GM19239 (cell line): ENCODE data around the gene ANTXR1.

Experiments used
- DNase-seq: peaks from one replicate; pipeline ENCODE4 v3.0.0; 2011; ENCODE audit warnings: low spot score; ENCODE audit not compliant: insufficient read length
- FAIRE-seq: peaks from 2 replicates; lab custom pipeline; 2011; peaks lifted over from hg19 to GRCh38; lab: Jason Lieb, UNC

The ANTXR1 gene

GRCh38 chr2:69195706-69196105 is 182.7 kb downstream of the ANTXR1 start:
- no peak for DNase-seq
- FAIRE-seq = no peak

GRCh38 chr2:69196327-69197117 is 183.5 kb downstream of the ANTXR1 start:
- DNase-seq (no peak), FAIRE-seq (no peak)

DNA sequence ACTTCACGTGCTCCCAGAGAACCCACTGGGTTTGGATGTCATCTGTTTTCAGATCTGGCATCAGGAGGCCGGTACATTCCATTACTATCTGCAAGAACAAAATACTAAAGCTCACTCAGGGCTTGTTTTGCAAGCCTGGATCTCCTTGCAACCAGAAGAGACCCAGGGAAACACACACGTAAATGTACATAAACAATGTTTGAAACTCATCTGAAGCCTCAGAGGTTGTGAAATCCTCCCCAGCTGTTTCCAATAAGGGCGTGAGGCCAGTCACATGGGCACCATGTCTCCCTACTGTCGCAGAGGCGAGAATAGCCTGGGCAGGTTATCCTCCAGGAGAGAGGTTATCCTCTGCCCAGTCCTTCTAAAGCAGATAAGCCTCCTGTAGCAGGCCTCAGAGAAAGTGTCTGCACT is 187.1 kb downstream of the ANTXR1 start:
- no peak for DNase-seq
- FAIRE-seq = no peak

DNA sequence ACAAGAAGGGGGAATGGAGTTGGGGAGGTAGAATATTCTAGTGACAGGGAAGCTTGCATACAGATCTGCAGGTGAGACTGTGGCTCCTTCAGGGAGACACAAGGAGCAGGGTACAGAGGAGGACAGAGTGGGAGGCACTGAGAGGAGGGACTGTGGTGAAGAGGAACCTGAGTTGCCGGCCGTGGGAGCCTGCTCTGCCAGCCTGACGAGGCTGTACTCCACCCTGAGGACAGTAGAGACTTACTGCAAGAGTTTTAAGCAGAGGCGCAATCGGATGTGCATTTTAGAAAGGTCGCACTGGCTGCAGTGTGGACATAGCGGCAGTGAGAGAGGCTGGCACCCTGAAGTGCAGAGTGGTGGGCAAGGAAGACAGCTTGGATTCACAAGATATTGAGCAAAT is 188.3 kb downstream of the ANTXR1 start:
- DNase-seq (no peak), FAIRE-seq (no peak)

- DNase-seq (no peak), FAIRE-seq (no peak)
These were observed 189.3 kb downstream of the ANTXR1 start for GRCh38 chr2:69202327-69202726.

DNA sequence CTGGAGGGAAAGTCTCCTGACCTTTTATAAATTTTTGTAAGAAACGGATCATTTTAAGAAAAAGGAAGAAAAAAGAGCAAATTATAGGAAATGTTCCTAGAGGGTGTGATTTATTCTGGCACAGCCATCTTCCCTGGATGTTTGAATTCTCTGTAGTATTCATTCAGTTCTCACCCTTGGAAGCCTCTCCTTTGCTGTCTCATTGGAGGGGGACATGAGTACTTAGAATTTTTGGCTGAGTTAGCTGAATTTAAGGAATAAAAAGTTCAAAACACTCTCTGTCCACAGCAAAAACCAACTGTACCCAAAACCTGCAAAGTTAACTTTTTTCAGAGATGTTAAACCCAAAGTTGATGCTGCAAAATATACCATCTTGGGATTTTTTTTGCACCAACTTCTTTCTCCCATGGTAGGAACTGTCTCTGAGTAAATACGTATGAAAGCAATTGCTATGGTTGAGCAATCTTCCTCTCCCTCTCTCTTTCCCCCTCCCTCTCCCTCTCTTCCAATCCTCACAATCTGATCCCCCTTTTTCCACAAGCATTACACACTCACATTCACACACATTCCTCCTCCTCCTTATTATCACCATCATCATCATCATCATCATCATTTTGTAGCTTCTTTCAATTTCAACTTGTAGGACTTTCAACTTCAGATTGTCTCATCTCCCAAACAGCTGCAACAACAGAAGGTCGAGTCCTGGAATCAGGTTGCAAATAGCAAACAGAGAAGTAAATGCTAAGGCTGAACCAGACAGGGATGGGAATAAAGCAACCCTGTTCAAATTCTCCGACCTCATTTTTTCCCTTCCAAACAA is 190.4 kb downstream of the ANTXR1 start:
- no peak for FAIRE-seq
- DNase-seq = no peak

GRCh38 chr2:69204654-69205053 is 191.7 kb downstream of the ANTXR1 start:
- no peak for FAIRE-seq
- no peak for DNase-seq

GRCh38 chr2:69205076-69205475 is 192.1 kb downstream of the ANTXR1 start:
- FAIRE-seq = no peak
- no peak for DNase-seq

GRCh38 chr2:69205491-69205890 is 192.5 kb downstream of the ANTXR1 start:
- no peak for FAIRE-seq
- no peak for DNase-seq

DNA sequence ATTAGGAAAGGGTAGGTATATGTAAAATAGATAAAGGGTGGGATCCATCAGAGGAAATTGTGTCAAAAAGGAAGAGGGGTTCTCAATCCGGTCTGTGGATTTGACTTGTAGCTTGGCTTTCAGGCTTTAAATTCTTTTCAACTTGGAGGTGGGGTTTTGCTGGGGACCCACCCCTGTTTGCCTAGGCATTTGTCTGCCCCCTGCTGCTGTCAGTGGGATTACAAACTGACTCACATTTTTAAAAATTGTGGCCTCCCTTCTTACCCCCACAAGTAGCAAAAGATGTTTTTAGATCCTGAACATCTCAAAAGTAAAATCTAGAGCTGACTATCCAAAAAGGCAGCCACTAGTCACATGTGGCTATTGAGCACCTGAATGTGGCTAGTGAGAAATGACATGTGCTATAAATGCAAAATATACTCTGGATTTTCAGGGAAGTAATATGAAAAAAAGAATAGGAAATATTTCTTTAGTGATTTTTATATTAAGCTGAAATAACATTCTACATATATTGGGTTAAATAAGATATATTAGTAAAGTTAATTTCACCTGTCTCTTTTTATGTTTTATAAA is 195.1 kb downstream of the ANTXR1 start:
- no peak for FAIRE-seq
- DNase-seq = no peak

- FAIRE-seq (no peak), DNase-seq (no peak)
These were observed 196.5 kb downstream of the ANTXR1 start for GRCh38 chr2:69209482-69209881.

- DNase-seq = no peak
- FAIRE-seq = no peak
These were observed 197.4 kb downstream of the ANTXR1 start for GRCh38 chr2:69210385-69210784.

DNA sequence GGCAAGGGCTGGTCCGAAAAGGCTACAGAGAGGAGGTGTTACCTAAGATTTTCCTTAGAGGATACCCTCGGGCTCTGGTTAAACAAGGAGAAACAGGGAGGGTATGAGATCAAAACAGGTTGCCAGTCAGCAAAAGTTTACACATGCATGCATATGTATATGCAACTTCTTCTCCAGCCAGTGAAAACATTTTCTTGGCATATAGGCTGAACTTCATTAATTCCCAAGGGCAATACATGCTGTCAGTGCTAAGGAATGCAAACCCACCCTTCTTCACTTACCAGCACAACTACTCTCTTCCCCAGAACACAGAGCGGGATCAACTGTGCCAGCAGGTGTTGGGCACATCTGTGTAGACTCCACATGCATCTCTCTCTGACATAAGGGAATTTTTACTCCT is 198.1 kb downstream of the ANTXR1 start:
- DNase-seq (no peak), FAIRE-seq (no peak)

GRCh38 chr2:69211686-69212085 is 198.7 kb downstream of the ANTXR1 start:
- FAIRE-seq = no peak
- DNase-seq = no peak

- FAIRE-seq = no peak
- no peak for DNase-seq
These were observed 199.5 kb downstream of the ANTXR1 start for GRCh38 chr2:69212238-69213028.

DNA sequence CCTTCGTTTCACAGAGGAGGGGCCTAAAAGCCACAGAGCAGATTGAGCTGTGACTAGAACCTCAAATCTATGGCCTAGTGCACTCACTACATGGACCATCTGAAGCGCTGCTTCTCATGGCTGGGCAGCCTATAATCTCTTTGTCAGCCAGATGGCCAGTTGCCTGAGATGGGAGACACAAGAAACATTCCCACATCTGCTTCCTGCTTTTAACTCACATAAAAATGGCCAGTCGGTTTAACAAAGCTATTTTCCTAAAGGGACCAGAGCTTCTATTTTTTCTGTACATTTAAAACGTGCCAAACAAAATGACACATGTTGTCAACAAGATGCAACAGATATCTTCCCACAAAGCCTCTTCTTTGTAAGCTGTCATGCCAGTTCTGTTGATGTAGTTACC is 200.2 kb downstream of the ANTXR1 start:
- DNase-seq (no peak), FAIRE-seq (no peak)

- FAIRE-seq (no peak), DNase-seq (no peak)
These were observed 200.8 kb downstream of the ANTXR1 start for GRCh38 chr2:69213782-69214181.

DNA sequence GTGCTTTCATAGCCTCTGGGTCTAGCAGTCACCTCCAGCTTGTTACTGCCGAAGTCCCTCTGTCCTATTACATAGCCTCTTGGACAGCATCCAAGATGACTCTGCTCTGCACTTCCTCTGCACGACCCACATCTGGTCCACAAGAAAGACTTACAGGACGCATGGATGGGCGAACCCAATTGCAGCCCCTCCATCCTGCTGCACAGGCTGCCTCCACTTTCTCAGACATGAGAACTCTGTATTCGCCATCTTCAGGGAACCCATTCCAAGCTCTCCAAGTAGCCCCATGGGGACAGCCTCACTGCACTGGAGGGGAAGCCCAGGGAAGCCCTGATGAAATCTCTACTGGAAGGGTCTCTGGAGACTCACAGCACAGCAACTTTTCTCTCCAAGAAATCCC is 201.9 kb downstream of the ANTXR1 start:
- no peak for FAIRE-seq
- no peak for DNase-seq

DNA sequence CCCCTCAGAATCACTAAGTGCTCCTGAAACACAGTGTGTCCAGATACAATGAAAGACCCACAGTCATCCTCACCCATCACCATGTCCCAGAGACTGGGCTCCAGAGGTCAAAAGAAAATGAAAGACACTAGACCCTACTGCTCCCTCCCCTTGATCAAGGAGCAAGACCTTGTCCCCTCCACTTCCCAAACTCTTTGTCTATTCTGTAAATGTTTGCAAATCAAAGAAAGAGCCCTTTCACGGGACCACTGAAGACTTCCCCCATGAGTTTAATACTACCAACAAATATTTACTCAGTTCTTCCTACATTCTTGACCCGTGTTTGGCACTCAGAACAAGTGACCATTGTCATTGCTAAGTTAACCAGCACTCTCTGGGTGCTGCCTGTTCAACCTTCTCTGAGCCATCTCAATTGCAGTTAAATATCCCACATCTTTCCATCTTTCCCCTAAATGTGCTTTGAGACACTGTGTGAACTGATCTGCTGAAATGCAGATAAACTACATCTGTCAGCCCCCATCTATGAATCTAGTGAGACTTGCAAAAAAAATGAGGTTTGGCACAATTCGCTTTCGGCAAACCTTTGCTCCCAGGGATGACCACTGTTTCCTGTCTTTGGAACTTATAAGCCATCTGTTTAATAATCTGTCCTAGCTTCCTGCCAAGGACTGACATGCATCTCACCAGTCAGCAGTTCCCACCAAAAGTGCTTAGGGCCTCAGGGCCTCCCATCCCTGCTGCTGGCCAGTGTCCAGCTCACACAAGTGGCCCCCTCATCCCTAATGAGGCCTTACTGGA is 203.8 kb downstream of the ANTXR1 start:
- no peak for DNase-seq

More for the DNA sequence above, 203.8 kb downstream of the ANTXR1 start:
- no peak for FAIRE-seq
